Spleen (tissue), 7 donors: ENCODE data around the gene TRAPPC14.
A peak's percentile ranks its signal among the peaks of the same experiment; 100 is the strongest.

Experiments
- POLR2AphosphoS5 ChIP-seq, 3 donors: sonication (generic); formaldehyde crosslinking; IDR thresholded peaks; one replicate each; pipeline ENCODE4 v1.5.1; 2017; ENCODE audit warnings: antibody characterized with exemption in 3 of 3
- TF ChIP-seq, protein P1 (sequence below), 11 experiments: fragments of 200-600 bp in 7 of 11; fragments of 450-650 bp in 4 of 11; sonication (generic) in 4 of 11; IDR thresholded peaks in 8 of 11; conservative IDR thresholded peaks in 3 of 11; 1 replicate in 7 of 11; 2 replicates in 4 of 11; pipeline versions ENCODE4 v1.4.0 to v1.8.0; 2016 to 2021; ENCODE audit warnings: antibody characterized with exemption in 11 of 11, inconsistent platforms in 4 of 11, mild to moderate bottlenecking in 1 of 11
- donor health status: DM: no; HTN: no; CAD: no; lungs with moderate emphysema.
- donor health status: DM: no; HTN: no; CAD: no.
- donor health status: DM: no; HTN: no; CAD: no.

DNA sequence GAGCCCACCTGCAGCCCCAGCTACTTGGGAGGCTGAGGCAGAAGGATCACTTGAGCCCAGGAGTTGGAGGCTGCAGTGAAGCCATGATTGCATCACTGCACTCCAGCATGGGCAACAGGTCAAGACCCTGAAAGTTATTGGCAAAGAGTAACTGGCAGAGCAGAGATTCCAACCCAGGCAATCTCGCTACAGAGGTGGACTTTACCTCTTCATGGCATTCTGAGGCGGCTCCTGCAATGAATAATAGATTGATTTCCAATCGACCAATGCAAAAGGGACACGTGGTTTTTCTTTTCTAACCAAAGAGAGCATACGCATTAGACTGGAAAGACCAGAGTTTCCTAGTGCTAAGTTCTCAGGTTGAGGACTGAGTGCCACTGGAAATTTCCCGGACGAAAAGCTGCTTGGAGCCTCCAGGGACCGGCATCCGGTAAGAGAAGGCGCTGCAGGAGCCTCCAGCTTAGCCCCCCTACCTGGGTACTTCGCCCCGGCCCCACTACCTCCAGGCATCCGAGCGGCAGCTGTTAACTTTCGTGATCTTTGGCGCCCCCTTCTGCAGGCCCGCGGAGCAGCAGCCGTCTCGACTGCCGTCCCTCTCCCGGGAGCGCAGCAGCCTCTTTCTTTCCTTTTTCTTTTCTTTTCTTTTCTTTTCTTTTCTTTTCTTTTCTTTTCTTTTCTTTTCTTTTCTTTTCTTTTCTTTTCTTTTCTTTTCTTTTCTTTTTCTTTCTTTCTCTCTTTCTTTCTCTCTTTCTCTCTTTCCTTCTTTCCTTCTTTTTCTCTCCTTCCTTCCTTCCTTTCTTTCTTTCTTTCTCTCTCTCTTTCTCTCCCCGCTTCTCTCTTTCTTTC is 27.7 kb downstream of the TRAPPC14 start:
- TF ChIP-seq, protein P1, sequence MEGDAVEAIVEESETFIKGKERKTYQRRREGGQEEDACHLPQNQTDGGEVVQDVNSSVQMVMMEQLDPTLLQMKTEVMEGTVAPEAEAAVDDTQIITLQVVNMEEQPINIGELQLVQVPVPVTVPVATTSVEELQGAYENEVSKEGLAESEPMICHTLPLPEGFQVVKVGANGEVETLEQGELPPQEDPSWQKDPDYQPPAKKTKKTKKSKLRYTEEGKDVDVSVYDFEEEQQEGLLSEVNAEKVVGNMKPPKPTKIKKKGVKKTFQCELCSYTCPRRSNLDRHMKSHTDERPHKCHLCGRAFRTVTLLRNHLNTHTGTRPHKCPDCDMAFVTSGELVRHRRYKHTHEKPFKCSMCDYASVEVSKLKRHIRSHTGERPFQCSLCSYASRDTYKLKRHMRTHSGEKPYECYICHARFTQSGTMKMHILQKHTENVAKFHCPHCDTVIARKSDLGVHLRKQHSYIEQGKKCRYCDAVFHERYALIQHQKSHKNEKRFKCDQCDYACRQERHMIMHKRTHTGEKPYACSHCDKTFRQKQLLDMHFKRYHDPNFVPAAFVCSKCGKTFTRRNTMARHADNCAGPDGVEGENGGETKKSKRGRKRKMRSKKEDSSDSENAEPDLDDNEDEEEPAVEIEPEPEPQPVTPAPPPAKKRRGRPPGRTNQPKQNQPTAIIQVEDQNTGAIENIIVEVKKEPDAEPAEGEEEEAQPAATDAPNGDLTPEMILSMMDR (IDR thresholded peaks at IDR 0.05 in 8 of 11, conservative IDR thresholded peaks at IDR 0.05 in 3 of 11), result peak; percentile 75 to 97 (median 90)
- peak; percentile 34 to 69 (median 56) for TF ChIP-seq POLR2AphosphoS5 (IDR thresholded peaks at IDR 0.05)
